Gastrocnemius medialis (tissue), 4 donors: ENCODE results near the gene DSP.

Source experiments
- POLR2A ChIP-seq, 2 donors: fragments of 450-650 bp; IDR thresholded peaks; one replicate each; pipeline ENCODE4 v1.6.1; 2017; ENCODE audit warnings: antibody characterized with exemption in 2 of 2, mild to moderate bottlenecking in 2 of 2, moderate library complexity in 2 of 2
- TF ChIP-seq, protein P1 (sequence below), 5 experiments: fragments of 450-650 bp in 3 of 5; fragments of 200-600 bp in 2 of 5; sonication (generic) in 2 of 5; IDR thresholded peaks in 4 of 5; conservative IDR thresholded peaks in 1 of 5; 1 replicate in 4 of 5; 2 replicates in 1 of 5; pipeline ENCODE4 v1.5.1; 2016 to 2019; ENCODE audit warnings: antibody characterized with exemption in 5 of 5, mild to moderate bottlenecking in 3 of 5, moderate library complexity in 3 of 5

DNA sequence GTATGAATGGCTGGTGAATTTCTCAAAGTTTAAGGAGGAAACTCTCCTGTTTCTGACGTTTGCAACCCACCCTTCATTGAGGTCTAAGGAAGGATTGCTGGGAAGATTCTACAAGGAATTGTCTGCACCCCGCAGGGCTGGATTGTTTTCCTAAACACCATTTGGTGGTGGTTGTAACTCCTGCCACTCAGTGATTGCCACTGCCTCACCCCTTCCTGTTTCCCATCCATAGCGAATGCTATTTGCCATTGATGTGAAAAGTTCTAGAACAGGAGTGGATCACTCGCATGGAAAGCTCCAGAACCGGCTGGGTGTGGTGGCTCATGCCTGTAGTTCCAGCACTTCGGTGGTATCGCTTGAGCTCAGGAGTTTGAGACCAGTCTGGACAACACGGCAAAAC lies 8.7 kb upstream of the DSP start:
- TF ChIP-seq, protein P1, sequence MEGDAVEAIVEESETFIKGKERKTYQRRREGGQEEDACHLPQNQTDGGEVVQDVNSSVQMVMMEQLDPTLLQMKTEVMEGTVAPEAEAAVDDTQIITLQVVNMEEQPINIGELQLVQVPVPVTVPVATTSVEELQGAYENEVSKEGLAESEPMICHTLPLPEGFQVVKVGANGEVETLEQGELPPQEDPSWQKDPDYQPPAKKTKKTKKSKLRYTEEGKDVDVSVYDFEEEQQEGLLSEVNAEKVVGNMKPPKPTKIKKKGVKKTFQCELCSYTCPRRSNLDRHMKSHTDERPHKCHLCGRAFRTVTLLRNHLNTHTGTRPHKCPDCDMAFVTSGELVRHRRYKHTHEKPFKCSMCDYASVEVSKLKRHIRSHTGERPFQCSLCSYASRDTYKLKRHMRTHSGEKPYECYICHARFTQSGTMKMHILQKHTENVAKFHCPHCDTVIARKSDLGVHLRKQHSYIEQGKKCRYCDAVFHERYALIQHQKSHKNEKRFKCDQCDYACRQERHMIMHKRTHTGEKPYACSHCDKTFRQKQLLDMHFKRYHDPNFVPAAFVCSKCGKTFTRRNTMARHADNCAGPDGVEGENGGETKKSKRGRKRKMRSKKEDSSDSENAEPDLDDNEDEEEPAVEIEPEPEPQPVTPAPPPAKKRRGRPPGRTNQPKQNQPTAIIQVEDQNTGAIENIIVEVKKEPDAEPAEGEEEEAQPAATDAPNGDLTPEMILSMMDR (IDR thresholded peaks at IDR 0.05 in 4 of 5, conservative IDR thresholded peaks at IDR 0.05 in 1 of 5), result no peak
- TF ChIP-seq POLR2A (IDR thresholded peaks at IDR 0.05), result no peak
